Dendritic cell treated with granulocyte-macrophage colony-stimulating factor and Interleukin-4, amounts not matched to agents 40 ng/mL and 50 ng/mL, for 4 days (primary cell): ENCODE results near the gene SPINK4.
A peak's percentile ranks its signal among the peaks of the same experiment; 100 is the strongest.

Experiments
- H3K27ac Mint-ChIP-seq: one replicate; pipeline ENCODE4 v1.8.0; 2022; ENCODE audit warnings: mild to moderate bottlenecking, mixed read lengths
- H3K27me3 Mint-ChIP-seq: one replicate; pipeline ENCODE4 v1.8.0; 2022; ENCODE audit warnings: mild to moderate bottlenecking, mixed read lengths
- H3K36me3 Mint-ChIP-seq: one replicate; pipeline ENCODE4 v1.8.0; 2022; ENCODE audit warnings: low read depth, mixed read lengths
- H3K4me1 Mint-ChIP-seq: one replicate; pipeline ENCODE4 v1.8.0; 2022; ENCODE audit warnings: low read depth, mixed read lengths
- H3K4me3 Mint-ChIP-seq: one replicate; pipeline ENCODE4 v1.8.0; 2022; ENCODE audit warnings: mild to moderate bottlenecking, moderate library complexity, mixed read lengths
- H3K9me3 Mint-ChIP-seq: one replicate; pipeline ENCODE4 v1.8.0; 2022; ENCODE audit warnings: mixed read lengths
- intact Hi-C: fragments of 100-400 bp; cut with micrococcal nuclease; formaldehyde crosslinking; loops from one replicate; pipeline ENCODE4 v1.15.0; 2022

Gene SPINK4

GRCh38 chr9:33221568-33221884 lies 18.4 kb upstream of the SPINK4 start:
- intact Hi-C loops: no loop called here
- H3K27me3 Mint-ChIP-seq: no peaks in the 10 kb centered on the region
- H3K36me3 Mint-ChIP-seq: no peaks in the 10 kb centered on the region
- no peaks in the 10 kb centered on the region for H3K9me3 Mint-ChIP-seq
- H3K27ac Mint-ChIP-seq: peak overlapping the region; percentile 89
- H3K4me1 Mint-ChIP-seq: peaks cover 41% of the 10 kb centered on the region
- H3K4me3 Mint-ChIP-seq: no peak overlapping the region

GRCh38 chr9:33222031-33222430 lies 17.9 kb upstream of the SPINK4 start:
- peaks cover 46% of the 10 kb centered on the region for H3K4me1 Mint-ChIP-seq
- H3K4me3 Mint-ChIP-seq: no peak overlapping the region
- H3K27ac Mint-ChIP-seq: no peak overlapping the region
- H3K27me3 Mint-ChIP-seq: no peaks in the 10 kb centered on the region
- intact Hi-C loops: no loop called here
- no peaks in the 10 kb centered on the region for H3K36me3 Mint-ChIP-seq
- H3K9me3 Mint-ChIP-seq: no peaks in the 10 kb centered on the region

GRCh38 chr9:33223696-33224095 lies 16.3 kb upstream of the SPINK4 start:
- intact Hi-C loops: no loop called here
- no peak overlapping the region for H3K4me3 Mint-ChIP-seq
- peaks cover 62% of the 10 kb centered on the region for H3K4me1 Mint-ChIP-seq

GRCh38 chr9:33225319-33226147 lies 14.4 kb upstream of the SPINK4 start:
- Mint-ChIP-seq H3K27ac (peak overlapping the region; percentile 90), H3K36me3 (no peaks in the 10 kb centered on the region), H3K27me3 (no peaks in the 10 kb centered on the region), H3K4me1 (peaks cover 62% of the 10 kb centered on the region), H3K9me3 (no peaks in the 10 kb centered on the region), H3K4me3 (peak overlapping the region; percentile 4)
- intact Hi-C loops: loop anchor here (1.0 to 2.0 kb wide), 2 partner anchors 67 to 144 kb away; no protein-coding TSS in a partner anchor

More at GRCh38 chr9:33223696-33224095, 16.3 kb upstream of the SPINK4 start:
- Mint-ChIP-seq H3K36me3 (no peaks in the 10 kb centered on the region), H3K9me3 (no peaks in the 10 kb centered on the region), H3K27me3 (no peaks in the 10 kb centered on the region), H3K27ac (peak overlapping the region; percentile 14)

GRCh38 chr9:33227008-33227398 lies 13.0 kb upstream of the SPINK4 start:
- Mint-ChIP-seq H3K36me3 (no peaks in the 10 kb centered on the region), H3K4me3 (peak overlapping the region; percentile 13), H3K27ac (peak overlapping the region; percentile 90), H3K27me3 (no peaks in the 10 kb centered on the region), H3K4me1 (peaks cover 53% of the 10 kb centered on the region), H3K9me3 (no peaks in the 10 kb centered on the region)
- intact Hi-C loops: loop anchor here (2.0 kb wide), 1 partner anchor 68 kb away; no protein-coding TSS in a partner anchor

GRCh38 chr9:33227741-33228140 lies 12.2 kb upstream of the SPINK4 start:
- intact Hi-C loops: loop anchor here (1.0 to 2.0 kb wide), 2 partner anchors 37 to 69 kb away; partner anchors contain the start of gene BAG1
- peaks cover 56% of the 10 kb centered on the region for H3K4me1 Mint-ChIP-seq
- no peaks in the 10 kb centered on the region for H3K27me3 Mint-ChIP-seq
- H3K4me3 Mint-ChIP-seq: no peak overlapping the region
- no peaks in the 10 kb centered on the region for H3K36me3 Mint-ChIP-seq
- H3K27ac Mint-ChIP-seq: peak overlapping the region; percentile 90
- H3K9me3 Mint-ChIP-seq: no peaks in the 10 kb centered on the region

GRCh38 chr9:33228606-33229005 lies 11.4 kb upstream of the SPINK4 start:
- Mint-ChIP-seq H3K36me3 (no peaks in the 10 kb centered on the region), H3K27ac (peak overlapping the region; percentile 90), H3K4me3 (no peak overlapping the region), H3K27me3 (no peaks in the 10 kb centered on the region), H3K4me1 (peaks cover 53% of the 10 kb centered on the region), H3K9me3 (no peaks in the 10 kb centered on the region)
- intact Hi-C loops: loop anchor here (1.0 kb wide), 1 partner anchor 36 kb away; the partner anchor contains the start of gene BAG1

- no peaks in the 10 kb centered on the region for H3K9me3 Mint-ChIP-seq
- intact Hi-C loops: no loop called here
- H3K27ac Mint-ChIP-seq: peak overlapping the region; percentile 35
- no peaks in the 10 kb centered on the region for H3K27me3 Mint-ChIP-seq
- no peak overlapping the region for H3K4me3 Mint-ChIP-seq
- H3K4me1 Mint-ChIP-seq: peaks cover 57% of the 10 kb centered on the region
- no peaks in the 10 kb centered on the region for H3K36me3 Mint-ChIP-seq
These were observed 10.4 kb upstream of the SPINK4 start for GRCh38 chr9:33229359-33230114.

GRCh38 chr9:33230756-33231622 lies 9.0 kb upstream of the SPINK4 start:
- Mint-ChIP-seq H3K36me3 (no peaks in the 10 kb centered on the region), H3K27ac (no peak overlapping the region), H3K4me3 (no peak overlapping the region), H3K4me1 (peaks cover 49% of the 10 kb centered on the region), H3K9me3 (no peaks in the 10 kb centered on the region), H3K27me3 (peaks cover 1% of the 10 kb centered on the region)
- intact Hi-C loops: no loop called here

- H3K4me3 Mint-ChIP-seq: no peak overlapping the region
- H3K27ac Mint-ChIP-seq: no peak overlapping the region
- H3K36me3 Mint-ChIP-seq: no peaks in the 10 kb centered on the region
- peaks cover 43% of the 10 kb centered on the region for H3K4me1 Mint-ChIP-seq
- intact Hi-C loops: no loop called here
- peaks cover 2% of the 10 kb centered on the region for H3K27me3 Mint-ChIP-seq
- H3K9me3 Mint-ChIP-seq: no peaks in the 10 kb centered on the region
These were observed 8.4 kb upstream of the SPINK4 start for GRCh38 chr9:33231623-33231942.

- Mint-ChIP-seq H3K4me3 (no peak overlapping the region), H3K4me1 (peaks cover 30% of the 10 kb centered on the region), H3K27me3 (peaks cover 2% of the 10 kb centered on the region), H3K27ac (no peak overlapping the region), H3K9me3 (no peaks in the 10 kb centered on the region), H3K36me3 (no peaks in the 10 kb centered on the region)
- intact Hi-C loops: no loop called here
These were observed 7.2 kb upstream of the SPINK4 start for GRCh38 chr9:33232815-33233214.

- Mint-ChIP-seq H3K27me3 (peaks cover 2% of the 10 kb centered on the region), H3K36me3 (no peaks in the 10 kb centered on the region), H3K27ac (no peak overlapping the region), H3K4me3 (no peak overlapping the region), H3K4me1 (peaks cover 21% of the 10 kb centered on the region), H3K9me3 (no peaks in the 10 kb centered on the region)
- intact Hi-C loops: no loop called here
These were observed 6.2 kb upstream of the SPINK4 start for GRCh38 chr9:33233626-33234342.
